T-helper 1 cell treated with Interleukin-12 subunit alpha and Interleukin-12 subunit beta and Interleukin-4 antibody, amounts not matched to agents 30 μg/mL and 1 μg/mL, for 36 hours (primary cell): ENCODE data around the gene MRFAP1.

Source experiments
- H3K27ac Mint-ChIP-seq: one replicate; pipeline ENCODE4 v1.8.0; 2021; ENCODE audit warnings: mild to moderate bottlenecking, mixed read lengths
- H3K27me3 Mint-ChIP-seq: one replicate; pipeline ENCODE4 v1.8.0; 2021; ENCODE audit warnings: low read depth, mixed read lengths
- H3K36me3 Mint-ChIP-seq: one replicate; pipeline ENCODE4 v1.8.0; 2021; ENCODE audit warnings: low read depth, mixed read lengths
- H3K4me1 Mint-ChIP-seq: one replicate; pipeline ENCODE4 v1.8.0; 2021; ENCODE audit warnings: low read depth, mixed read lengths
- H3K4me3 Mint-ChIP-seq: one replicate; pipeline ENCODE4 v1.8.0; 2021; ENCODE audit warnings: mild to moderate bottlenecking, moderate library complexity, mixed read lengths
- H3K9me3 Mint-ChIP-seq: one replicate; pipeline ENCODE4 v1.8.0; 2021; ENCODE audit warnings: mixed read lengths

MRFAP1 gene

DNA sequence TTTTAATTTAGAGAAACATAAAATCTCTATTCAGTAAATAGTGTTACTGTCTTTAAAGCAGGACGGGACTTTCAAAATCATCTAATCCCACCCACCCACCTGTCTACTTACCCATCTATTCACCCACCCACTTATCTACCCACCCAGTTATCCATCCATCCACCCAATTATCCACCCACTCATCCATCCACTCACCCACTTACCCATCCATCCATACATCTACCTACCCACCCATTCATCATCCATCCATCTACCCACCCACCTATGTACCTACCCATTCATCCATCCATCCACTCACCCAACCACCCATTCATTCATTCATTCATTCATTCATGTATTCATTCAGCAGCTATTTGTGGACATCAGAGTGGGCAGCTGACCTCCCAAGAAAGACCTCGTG is 34.9 kb upstream of the MRFAP1 start:
- no peak overlapping the region for H3K4me3 Mint-ChIP-seq
- H3K36me3 Mint-ChIP-seq: peaks cover 65% of the 10 kb centered on the region
- H3K27me3 Mint-ChIP-seq: no peaks in the 10 kb centered on the region
- H3K4me1 Mint-ChIP-seq: peaks cover 7% of the 10 kb centered on the region
- peaks cover 23% of the 10 kb centered on the region for H3K9me3 Mint-ChIP-seq
- H3K27ac Mint-ChIP-seq: no peak overlapping the region

DNA sequence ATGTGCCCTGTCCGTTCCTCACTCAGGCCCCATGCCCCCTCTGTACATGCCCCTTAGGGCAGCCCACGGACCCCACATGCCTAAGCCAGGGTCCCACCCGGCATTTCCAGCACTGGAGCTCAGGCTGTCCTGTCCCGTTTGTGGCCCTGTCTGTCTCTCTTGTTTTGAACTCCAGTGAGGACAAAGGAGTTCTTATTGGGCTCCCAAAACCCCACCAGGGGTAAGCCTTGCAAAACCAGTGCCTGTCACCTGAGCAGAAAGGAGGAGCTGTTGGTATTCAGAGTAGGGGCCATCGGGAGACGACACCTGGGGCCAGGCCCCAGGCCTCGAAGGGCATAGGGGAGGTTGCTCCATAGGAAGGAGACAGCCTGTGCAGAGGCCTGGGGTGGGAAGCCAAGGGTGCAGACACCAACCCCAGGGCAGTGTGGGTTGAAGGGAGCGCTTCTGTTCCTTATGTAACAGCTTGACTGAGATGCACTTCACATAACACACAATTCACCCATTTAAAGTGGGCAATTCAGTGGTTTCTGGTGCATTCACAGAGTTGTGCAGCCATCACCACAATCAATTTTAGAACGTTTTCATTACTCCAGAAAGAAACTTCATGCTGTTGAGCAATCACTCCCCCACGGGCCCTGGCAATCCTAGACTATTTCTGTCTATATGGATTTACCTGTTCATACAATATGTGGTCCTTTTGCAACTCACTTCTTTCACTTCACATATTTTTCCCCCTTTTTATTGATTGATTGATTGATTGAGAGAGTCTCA is 33.8 kb upstream of the MRFAP1 start:
- no peak overlapping the region for H3K27ac Mint-ChIP-seq
- H3K4me3 Mint-ChIP-seq: no peak overlapping the region
- H3K9me3 Mint-ChIP-seq: peaks cover 23% of the 10 kb centered on the region
- no peaks in the 10 kb centered on the region for H3K27me3 Mint-ChIP-seq
- peaks cover 7% of the 10 kb centered on the region for H3K4me1 Mint-ChIP-seq
- peaks cover 67% of the 10 kb centered on the region for H3K36me3 Mint-ChIP-seq

DNA sequence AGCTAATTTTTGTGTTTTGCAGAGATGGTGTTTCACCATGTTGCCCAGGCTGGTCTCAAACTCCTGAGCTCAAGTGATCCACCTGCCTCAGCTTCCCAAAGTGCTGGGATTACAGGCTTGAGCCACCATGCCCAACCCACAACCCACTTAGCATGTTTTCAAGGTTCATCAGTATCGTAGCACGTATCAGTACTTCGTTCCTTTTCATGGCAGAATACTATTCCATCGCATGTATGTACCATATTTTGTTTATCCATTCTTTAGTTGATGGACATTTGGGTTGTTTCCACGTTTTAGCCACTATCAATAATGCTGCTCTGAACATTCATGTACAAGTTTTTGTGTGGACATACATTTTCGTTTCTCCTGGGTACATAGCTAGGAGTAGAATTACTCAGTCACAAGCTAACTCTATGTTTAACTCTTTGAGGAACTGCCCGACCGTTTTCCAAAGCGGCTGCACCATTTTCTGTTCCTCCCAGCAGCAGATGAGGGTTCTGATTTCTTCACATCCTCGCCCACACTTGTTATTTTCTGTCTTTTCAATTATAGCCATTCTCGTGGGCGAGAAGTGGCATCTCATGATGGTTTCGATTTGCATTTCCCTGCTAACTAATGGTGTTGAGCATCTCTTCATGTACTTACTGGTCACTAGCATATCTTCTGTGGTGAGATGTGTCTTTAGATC is 33.0 kb upstream of the MRFAP1 start:
- Mint-ChIP-seq H3K4me1 (peaks cover 7% of the 10 kb centered on the region), H3K27me3 (no peaks in the 10 kb centered on the region), H3K27ac (no peak overlapping the region), H3K36me3 (peaks cover 66% of the 10 kb centered on the region), H3K4me3 (no peak overlapping the region), H3K9me3 (peaks cover 23% of the 10 kb centered on the region)

GRCh38 chr4:6608758-6609414 is 31.6 kb upstream of the MRFAP1 start:
- no peak overlapping the region for H3K4me3 Mint-ChIP-seq

GRCh38 chr4:6609415-6610079 is 30.9 kb upstream of the MRFAP1 start:
- Mint-ChIP-seq H3K27me3 (no peaks in the 10 kb centered on the region), H3K36me3 (peaks cover 56% of the 10 kb centered on the region), H3K4me1 (peaks cover 7% of the 10 kb centered on the region), H3K9me3 (peaks cover 12% of the 10 kb centered on the region), H3K27ac (no peak overlapping the region), H3K4me3 (no peak overlapping the region)

More at GRCh38 chr4:6608758-6609414, 31.6 kb upstream of the MRFAP1 start:
- H3K27ac Mint-ChIP-seq: no peak overlapping the region
- H3K9me3 Mint-ChIP-seq: peaks cover 18% of the 10 kb centered on the region
- no peaks in the 10 kb centered on the region for H3K27me3 Mint-ChIP-seq
- peaks cover 62% of the 10 kb centered on the region for H3K36me3 Mint-ChIP-seq
- H3K4me1 Mint-ChIP-seq: peaks cover 7% of the 10 kb centered on the region

DNA sequence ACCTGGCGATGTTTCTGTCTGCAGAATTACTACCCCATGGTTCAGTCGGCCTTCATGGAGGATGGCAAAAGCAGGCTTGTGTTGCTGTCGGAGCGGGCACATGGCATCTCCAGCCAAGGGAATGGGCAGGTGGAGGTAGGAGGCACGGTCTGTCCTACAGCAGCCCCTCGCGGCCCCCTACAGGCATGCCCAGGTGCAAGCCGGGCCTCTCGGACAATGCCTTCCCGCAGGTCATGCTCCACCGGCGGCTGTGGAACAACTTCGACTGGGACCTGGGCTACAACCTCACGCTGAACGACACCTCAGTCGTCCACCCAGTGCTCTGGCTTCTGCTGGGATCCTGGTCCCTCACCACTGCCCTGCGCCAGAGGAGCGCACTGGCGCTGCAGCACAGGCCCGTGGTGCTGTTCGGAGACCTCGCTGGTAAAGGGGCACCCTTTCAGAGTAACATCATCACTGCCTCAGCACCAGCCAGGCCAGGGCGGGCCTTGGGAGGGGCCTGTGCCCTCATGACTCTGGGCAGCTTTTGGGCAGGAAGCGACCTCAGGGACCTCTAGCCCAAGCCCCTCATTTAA is 29.5 kb upstream of the MRFAP1 start:
- H3K27me3 Mint-ChIP-seq: no peaks in the 10 kb centered on the region
- H3K9me3 Mint-ChIP-seq: no peaks in the 10 kb centered on the region
- no peak overlapping the region for H3K27ac Mint-ChIP-seq
- H3K4me3 Mint-ChIP-seq: no peak overlapping the region
- H3K36me3 Mint-ChIP-seq: peaks cover 43% of the 10 kb centered on the region
- H3K4me1 Mint-ChIP-seq: peaks cover 7% of the 10 kb centered on the region

GRCh38 chr4:6612961-6613675 is 27.4 kb upstream of the MRFAP1 start:
- Mint-ChIP-seq H3K4me3 (no peak overlapping the region), H3K27me3 (no peaks in the 10 kb centered on the region), H3K36me3 (peaks cover 34% of the 10 kb centered on the region), H3K9me3 (no peaks in the 10 kb centered on the region), H3K4me1 (peaks cover 4% of the 10 kb centered on the region), H3K27ac (no peak overlapping the region)

- no peaks in the 10 kb centered on the region for H3K9me3 Mint-ChIP-seq
These were observed 26.5 kb upstream of the MRFAP1 start for GRCh38 chr4:6613676-6614651.

DNA sequence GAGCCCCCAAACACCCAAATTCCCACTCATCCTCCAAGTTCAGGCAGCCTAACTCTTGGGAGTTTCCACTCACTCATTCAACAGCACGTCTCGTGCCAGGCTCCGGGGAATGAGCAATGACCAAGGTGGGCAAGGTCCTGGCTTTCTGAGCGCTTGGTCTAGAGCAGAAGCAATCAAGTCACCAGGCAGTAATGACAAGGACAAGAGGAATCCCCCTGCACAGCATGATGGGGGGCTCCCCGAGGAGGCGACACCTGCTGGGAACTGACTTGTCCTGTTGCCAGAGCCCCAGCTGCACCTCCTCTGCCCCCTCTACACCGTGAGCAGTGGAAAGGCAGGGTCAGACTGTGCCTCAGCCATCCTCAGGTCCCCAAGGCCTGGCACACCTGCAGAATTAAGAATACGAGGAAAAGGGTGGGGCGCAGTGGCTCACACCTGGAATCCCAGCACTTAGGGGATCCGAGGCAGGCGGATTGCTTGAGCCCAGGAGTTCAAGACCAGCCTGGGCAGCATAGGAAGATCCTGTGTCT is 25.7 kb upstream of the MRFAP1 start:
- no peaks in the 10 kb centered on the region for H3K4me1 Mint-ChIP-seq
- no peak overlapping the region for H3K27ac Mint-ChIP-seq

More at GRCh38 chr4:6613676-6614651, 26.5 kb upstream of the MRFAP1 start:
- Mint-ChIP-seq H3K4me3 (no peak overlapping the region), H3K4me1 (peaks cover under 1% of the 10 kb centered on the region), H3K27me3 (no peaks in the 10 kb centered on the region), H3K36me3 (peaks cover 34% of the 10 kb centered on the region), H3K27ac (no peak overlapping the region)

DNA sequence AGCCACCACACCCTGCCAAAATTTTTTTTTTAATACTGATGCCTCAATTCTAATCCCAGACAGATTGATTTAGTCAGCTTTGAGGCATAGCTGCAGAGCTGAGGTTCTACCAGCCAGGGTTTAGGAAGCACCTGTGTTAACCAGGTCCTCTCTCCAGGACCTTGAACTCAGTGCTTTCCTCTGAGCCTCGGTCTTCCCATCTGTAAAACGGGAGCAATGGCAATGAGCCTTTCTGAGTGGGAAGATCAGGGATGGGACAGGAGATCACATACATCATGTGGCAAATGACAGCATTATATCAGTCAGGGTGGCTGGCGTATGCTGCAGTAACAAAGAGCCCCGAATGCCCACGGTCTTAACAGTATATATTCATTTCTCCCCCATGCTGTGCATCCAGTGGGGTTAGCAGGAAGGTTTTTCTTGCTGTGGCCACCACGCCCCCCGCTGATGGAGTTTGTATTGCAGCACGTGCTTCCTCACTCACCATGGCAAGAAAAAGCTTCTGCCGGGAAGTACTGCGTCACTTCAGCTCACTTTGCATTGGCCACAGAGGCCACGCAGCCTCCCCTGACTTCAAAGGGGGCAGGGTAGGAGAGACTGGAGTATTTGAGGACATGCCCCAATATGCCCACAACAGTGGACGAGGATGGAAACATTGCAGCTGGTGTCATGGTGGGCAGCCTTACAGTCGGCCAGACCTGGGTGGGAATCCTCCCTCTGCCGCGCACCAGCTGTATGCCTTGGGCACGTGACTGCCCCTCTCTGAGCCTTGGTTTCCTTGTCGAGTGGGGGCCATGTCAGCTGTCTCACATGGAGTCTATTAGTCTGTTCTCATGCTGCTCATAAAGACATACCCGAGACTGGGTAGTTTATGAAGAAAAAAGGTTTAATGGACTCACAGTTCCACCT is 24.1 kb upstream of the MRFAP1 start:
- H3K4me1 Mint-ChIP-seq: no peaks in the 10 kb centered on the region
- no peaks in the 10 kb centered on the region for H3K9me3 Mint-ChIP-seq
- H3K27ac Mint-ChIP-seq: no peak overlapping the region
- no peaks in the 10 kb centered on the region for H3K27me3 Mint-ChIP-seq
- no peak overlapping the region for H3K4me3 Mint-ChIP-seq
- peaks cover 36% of the 10 kb centered on the region for H3K36me3 Mint-ChIP-seq

More for the DNA sequence above, 25.7 kb upstream of the MRFAP1 start:
- H3K27me3 Mint-ChIP-seq: no peaks in the 10 kb centered on the region
- H3K4me3 Mint-ChIP-seq: no peak overlapping the region
- H3K9me3 Mint-ChIP-seq: no peaks in the 10 kb centered on the region
- H3K36me3 Mint-ChIP-seq: peaks cover 34% of the 10 kb centered on the region

DNA sequence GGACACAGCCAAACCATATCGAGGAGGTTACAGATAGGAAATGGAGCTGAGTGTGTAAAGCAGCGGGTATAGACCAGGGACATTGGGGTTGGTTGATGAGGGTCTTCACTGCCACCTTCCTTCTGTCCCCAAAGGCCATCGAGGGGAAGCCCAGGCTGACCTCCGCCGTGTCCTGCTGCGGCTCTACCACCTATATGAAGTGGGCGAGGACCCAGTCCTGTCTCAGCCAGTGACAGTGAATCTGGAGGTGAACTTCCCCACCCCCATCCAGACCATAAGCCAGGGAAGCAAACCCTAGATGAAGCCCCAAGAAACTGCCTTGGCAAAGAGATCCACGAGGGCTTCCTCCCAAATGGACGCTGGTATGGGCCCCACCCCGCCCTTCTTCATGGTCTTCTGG is 23.2 kb upstream of the MRFAP1 start:
- H3K36me3 Mint-ChIP-seq: peaks cover 31% of the 10 kb centered on the region
- no peaks in the 10 kb centered on the region for H3K27me3 Mint-ChIP-seq
- peaks cover 2% of the 10 kb centered on the region for H3K4me1 Mint-ChIP-seq
- no peaks in the 10 kb centered on the region for H3K9me3 Mint-ChIP-seq
- no peak overlapping the region for H3K4me3 Mint-ChIP-seq
- H3K27ac Mint-ChIP-seq: no peak overlapping the region
